ENCODE results near the gene WDR36.
A peak's percentile ranks its signal among the peaks of the same experiment; 100 is the strongest.

The WDR36 gene

GRCh38 chr5:111106320-111106948 lies 14.3 kb downstream of the WDR36 start:
- no peak for DNase-seq

- no peak for DNase-seq
Measured at GRCh38 chr5:111107371-111107770, 15.2 kb downstream of the WDR36 start.

- DNase-seq = no peak
Measured at GRCh38 chr5:111111956-111112355, 19.8 kb downstream of the WDR36 start.

DNA sequence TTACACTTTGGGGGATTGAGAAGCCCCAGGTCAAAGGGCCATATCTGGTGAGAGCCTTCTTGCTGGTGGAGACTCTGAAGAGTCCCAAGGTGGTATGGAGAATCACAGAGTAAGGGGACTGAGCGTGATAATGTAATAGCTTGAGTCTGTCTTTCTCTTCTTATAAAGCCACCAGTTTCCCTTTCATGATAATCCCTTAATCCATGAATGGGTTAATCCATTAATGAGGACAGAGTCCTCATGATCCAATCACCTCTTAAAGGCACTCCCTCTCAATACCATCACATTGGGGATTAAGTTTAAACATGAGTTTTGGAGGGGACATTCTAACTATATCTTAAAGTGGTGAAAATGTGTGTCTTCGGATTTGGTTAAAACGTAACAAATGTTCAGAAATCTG lies 21.5 kb downstream of the WDR36 start:
- no peak for DNase-seq

GRCh38 chr5:111115229-111115628 lies 23.1 kb downstream of the WDR36 start:
- DNase-seq = no peak

GRCh38 chr5:111116550-111116949 lies 24.4 kb downstream of the WDR36 start:
- DNase-seq = peak; percentile 90

DNA sequence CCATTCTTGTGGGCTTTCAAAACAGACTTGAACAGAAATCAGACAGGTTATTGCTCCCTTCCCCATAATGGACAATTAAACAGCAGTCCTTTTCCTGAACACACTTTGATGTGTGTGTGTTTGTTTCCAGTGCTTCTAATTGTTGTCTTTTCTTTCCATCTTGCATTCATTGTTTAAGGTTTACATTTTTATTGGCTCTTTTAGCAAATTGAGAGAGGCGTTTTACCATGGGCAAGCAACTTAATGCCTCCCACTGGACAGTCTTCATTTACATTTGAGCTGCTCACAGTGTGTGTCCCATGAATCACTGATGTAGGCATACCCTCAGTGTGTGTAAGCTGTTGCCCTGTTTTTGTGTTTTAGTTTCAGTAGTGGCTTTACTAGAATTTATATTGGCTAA lies 25.0 kb downstream of the WDR36 start:
- DNase-seq = no peak

- DNase-seq = no peak
Measured at GRCh38 chr5:111119221-111119620, 27.1 kb downstream of the WDR36 start.

DNA sequence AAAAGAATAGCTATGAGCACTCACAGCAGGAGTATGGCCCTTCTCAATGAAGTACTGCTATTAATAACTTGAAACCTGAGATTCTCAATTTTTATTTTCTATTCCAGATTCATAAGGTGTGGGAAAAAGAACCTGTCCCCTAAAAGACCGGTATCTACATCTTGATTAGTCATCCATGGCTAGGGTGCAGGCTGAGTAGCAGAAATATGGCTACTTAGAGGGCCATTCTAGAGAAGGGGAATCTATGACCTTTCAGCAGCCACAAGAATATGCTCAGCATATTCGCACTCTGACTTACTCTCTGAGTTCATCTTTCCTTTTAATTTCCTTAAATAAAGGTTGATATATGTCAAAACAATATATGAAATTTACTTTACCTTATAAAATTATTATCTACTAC lies 27.7 kb downstream of the WDR36 start:
- DNase-seq = no peak

DNA sequence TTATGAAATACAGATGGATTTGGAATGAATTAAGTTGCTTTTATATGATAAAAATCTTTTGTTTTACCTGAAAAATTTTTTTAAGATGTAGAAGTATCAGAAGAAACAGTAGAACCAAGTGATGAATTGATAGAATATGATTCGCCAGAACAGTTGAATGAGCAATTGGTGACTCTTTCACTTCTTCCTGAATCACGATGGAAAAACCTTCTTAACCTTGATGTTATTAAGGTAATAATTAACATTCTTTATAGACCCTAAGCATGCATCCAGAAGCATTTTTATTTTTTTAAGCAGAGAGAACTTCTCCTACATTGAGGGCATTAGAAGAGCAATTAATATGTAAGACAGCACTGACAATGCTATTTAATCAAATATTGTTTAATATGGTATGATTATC lies 28.8 kb downstream of the WDR36 start:
- no peak for DNase-seq

DNA sequence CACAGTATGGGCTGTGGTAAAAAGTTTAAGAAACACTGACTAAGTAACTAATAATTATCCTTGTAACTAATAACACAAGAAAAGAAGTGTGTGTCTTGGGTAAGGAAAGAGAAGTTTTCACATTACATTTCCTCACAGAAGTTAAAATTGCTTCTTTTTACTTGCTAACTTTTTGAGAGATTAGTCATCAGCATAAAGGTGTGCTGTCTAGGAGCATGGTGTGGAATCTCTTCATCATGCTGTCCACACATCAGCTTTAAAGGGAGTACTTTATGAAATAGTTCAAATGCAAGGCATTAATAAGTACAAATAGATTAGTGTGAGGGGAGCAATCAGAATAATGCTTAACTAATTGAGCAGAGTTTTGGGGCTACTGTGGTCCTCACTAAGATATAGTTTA lies 29.8 kb downstream of the WDR36 start:
- no peak for DNase-seq

DNA sequence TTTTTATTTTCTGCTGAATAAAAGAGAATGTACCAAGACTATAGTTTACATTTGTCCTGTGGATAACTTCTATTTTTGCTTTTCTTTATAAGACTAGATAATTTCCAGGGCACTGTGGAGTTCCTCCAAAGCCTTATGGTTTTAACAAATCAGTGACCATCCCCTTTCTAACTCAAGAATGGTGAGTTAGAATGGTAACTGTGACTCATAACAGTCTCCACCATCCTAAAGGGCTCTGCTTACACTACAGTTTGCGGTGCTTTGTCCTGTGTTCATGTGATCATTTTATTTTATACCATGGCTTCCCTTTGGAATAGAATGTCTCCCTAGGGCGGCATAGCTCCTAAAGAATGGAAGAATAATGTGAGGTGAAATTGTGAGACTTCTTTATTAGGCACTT lies 30.2 kb downstream of the WDR36 start:
- DNase-seq = no peak

GRCh38 chr5:111124793-111125192 lies 32.6 kb downstream of the WDR36 start:
- no peak for DNase-seq

DNA sequence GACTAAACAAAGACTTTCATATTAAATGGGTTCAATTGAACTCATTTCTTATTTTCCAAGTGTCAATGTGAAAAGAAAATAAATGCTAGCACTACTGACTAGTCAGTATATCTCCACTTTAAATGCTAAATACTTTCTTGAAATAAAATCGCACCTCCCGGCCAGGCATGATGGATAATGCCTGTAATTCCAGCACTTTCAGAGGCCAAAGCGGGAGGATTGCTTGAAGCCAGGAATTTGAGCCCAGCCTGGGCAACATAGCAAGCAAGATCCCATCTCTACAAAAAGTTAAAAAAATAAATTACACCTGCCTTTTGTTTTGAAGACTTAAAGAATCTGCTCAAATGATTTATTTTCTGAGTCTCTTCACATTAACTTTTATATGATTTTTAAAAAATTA lies 34.7 kb downstream of the WDR36 start:
- DNase-seq = no peak

GRCh38 chr5:111127453-111128195 lies 35.5 kb downstream of the WDR36 start:
- DNase-seq = no peak

- no peak for DNase-seq
Measured at GRCh38 chr5:111129938-111130337, 37.8 kb downstream of the WDR36 start.

DNA sequence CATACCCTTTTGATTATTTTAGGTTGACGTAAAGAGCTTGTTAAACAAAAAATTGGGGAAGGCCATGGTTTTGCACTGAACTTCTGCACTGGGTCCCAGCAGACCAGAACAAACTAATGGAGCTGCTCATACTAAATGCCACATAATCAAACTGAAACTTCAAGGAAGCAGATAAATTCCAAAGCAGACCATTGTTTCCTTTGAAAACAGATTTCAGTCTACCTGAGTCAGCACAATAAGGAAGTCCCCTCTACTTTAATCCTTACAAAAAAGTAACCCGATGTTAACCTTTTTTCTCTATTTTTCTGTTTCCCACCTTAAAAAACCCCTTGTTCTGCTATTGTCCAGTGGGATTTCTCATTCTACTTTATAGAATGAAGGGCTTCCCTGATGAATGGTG lies 39.2 kb downstream of the WDR36 start:
- no peak for DNase-seq

DNA sequence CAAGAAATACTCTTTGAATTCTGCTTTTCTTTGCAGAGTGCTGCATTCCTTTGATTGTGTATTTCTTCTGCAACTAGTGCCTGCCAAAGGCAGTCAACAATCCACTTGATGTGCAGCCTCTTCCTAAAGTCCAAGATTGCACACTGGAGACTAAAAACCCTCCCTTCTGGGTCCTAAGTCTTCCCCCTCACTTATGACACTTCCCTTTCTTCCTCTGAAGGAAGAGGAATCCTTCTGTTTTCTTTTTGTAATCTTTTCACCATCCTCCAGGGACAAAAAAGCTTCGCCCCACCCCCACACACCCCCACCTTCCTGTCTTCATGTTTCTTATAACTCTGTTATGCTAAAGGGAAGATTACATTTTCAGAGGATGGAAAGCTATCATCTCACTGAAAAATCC lies 39.9 kb downstream of the WDR36 start:
- no peak for DNase-seq

GRCh38 chr5:111132731-111133435 lies 40.7 kb downstream of the WDR36 start:
- peak; percentile 21 for DNase-seq

DNA sequence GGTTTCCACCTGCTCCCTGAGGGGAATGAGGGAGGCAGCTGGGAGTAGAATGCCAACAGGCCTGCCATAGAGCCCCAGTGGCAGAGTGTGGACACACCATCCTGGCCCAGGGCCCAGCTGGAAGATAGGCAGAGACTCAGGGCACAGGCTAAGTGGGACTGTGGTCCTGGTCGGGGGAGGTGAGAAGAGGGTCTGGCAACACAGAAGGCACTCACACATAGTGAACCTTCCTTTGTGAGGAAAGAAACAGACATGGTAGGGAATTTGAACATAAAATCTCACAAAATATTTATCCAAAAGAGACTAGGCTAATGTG lies 41.2 kb downstream of the WDR36 start:
- DNase-seq = no peak

DNA sequence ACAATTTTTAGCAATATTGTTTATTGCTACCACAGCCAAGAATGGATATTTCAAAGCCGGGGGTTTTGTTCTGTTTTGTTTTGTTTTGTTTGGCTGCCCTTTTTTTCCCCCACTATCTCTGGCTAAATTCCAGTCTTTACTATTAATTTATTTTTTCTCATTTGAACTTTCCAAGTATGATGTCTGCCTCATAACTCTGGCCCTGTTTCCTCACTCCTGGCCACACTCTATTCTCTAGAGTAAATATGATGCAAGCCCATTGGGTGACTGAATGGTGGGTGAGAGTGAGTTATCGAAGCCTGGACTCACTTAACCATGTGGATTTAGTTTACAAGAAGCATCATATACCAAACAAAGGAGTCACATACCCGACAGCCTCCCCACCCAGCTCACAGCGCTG lies 41.9 kb downstream of the WDR36 start:
- no peak for DNase-seq

DNA sequence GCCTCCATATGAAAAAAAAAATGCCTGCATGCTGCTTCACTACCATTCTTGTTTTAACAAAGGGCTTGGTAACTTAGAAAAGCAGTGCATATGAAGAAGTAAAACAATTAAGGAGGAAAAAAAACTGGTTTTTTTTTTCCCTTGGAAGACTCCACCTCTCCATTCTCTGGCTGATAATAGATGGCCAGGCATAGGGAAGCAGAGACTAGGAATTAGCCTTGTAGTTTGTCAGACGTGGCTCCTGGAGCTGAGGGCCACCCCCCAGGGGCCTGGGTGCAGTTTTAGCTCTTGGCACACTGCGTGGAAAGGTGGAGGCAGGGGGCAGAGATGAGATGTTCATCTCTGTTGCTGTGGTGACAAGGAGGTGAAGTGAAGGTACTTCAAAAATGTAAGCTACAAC lies 42.7 kb downstream of the WDR36 start:
- no peak for DNase-seq

- no peak for DNase-seq
Measured at GRCh38 chr5:111135363-111135762, 43.2 kb downstream of the WDR36 start.

GRCh38 chr5:111135946-111136345 lies 43.8 kb downstream of the WDR36 start:
- DNase-seq = no peak

GRCh38 chr5:111138096-111138495 lies 45.9 kb downstream of the WDR36 start:
- DNase-seq = peak; percentile 37
